Measurements from ENCODE around the gene NDP. TPM values are rescaled to one million over a fixed set of nuclear protein-coding genes. Genes with fewer than 3 reads are reported as not detected.

Gene NDP
- not detected in 2 replicates for total RNA-seq

GRCh38 chrX:43973249-43974099 lies at the start of gene NDP:
NDP (minus strand) TSS chrX:43973390; CDS start chrX:43958645, 14,745 bp downstream.

Other genes with a start within 250 kb of the NDP start
- gene MAOB, start 90.9 kb downstream of the NDP start, total RNA-seq = not detected in 2 replicates